ENCODE results near the gene TNFSF11.
A peak's percentile ranks its signal among the peaks of the same experiment; 100 is the strongest.

TNFSF11 gene

DNA sequence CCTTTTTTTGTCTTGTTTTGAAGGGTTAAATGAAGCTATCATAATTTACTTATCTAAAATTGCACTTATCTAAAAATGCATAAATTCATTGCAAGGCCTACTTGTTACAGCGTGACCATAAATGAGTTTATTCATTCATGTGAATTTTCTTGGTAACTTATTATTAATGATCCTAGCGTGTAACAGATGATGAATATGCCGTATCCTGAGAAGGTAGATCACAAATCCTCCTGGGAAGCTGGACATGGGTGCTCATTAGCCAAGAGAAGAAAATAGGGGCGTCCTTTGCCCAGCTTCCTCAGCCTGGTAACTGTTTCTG, 21.3 kb downstream of the TNFSF11 start:
- TF ChIP-seq, protein P1, sequence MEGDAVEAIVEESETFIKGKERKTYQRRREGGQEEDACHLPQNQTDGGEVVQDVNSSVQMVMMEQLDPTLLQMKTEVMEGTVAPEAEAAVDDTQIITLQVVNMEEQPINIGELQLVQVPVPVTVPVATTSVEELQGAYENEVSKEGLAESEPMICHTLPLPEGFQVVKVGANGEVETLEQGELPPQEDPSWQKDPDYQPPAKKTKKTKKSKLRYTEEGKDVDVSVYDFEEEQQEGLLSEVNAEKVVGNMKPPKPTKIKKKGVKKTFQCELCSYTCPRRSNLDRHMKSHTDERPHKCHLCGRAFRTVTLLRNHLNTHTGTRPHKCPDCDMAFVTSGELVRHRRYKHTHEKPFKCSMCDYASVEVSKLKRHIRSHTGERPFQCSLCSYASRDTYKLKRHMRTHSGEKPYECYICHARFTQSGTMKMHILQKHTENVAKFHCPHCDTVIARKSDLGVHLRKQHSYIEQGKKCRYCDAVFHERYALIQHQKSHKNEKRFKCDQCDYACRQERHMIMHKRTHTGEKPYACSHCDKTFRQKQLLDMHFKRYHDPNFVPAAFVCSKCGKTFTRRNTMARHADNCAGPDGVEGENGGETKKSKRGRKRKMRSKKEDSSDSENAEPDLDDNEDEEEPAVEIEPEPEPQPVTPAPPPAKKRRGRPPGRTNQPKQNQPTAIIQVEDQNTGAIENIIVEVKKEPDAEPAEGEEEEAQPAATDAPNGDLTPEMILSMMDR (IDR thresholded peaks at IDR 0.05; ENCODE audit: low read length, missing control alignments): no peak
- no peak overlapping the region for H3K4me3 ChIP-seq (replicated peaks; ENCODE audit: low read depth, low read length)
- DNase-seq (ENCODE audit: low read depth): no peak

DNA sequence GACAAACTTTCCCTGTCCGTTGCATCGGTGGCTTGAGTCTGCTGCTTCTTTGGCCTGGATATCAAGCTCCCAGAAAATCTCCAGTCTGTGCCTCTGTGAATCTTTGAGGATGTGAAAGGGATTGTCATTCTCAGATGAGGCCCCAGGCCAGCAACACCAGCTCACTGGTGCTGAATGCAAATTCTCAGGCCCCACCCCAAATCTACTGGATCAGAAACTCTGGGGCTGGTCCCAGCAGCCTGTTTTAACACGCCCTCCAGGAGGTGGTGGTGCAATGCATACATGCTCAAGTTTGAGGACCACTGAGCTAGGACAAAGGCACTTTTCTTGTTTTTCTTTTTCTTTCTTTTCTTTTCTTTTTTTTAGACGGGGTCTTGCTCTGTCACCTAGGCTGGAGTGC, 23.6 kb downstream of the TNFSF11 start:
- no peak for DNase-seq (ENCODE audit: low read depth)
- TF ChIP-seq, protein P1 (IDR thresholded peaks at IDR 0.05; ENCODE audit: low read length, missing control alignments): no peak
- no peak overlapping the region for H3K4me3 ChIP-seq (replicated peaks; ENCODE audit: low read depth, low read length)

DNA sequence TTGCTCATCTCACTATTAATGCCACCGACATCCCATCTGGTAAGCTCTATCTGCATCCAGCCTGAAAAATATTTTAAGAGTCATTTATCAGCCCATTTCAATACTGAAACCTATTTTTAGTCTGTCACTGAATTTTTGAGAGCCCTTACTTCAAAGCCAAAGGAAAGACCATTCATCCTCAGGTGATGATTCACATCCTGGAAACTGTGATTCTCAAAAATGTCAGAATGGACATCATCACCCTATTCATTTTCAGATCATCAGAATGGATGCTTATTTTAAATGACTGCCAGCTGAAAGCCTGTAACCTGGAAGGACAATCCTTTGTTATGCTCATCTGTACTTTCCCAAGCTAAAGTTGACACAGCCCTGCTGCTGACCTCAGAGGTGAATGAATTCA, 27.0 kb downstream of the TNFSF11 start:
- no peak overlapping the region for H3K4me3 ChIP-seq (replicated peaks; ENCODE audit: low read depth, low read length)
- peak; percentile 8 for DNase-seq (ENCODE audit: low read depth)
- TF ChIP-seq, protein P1 (IDR thresholded peaks at IDR 0.05; ENCODE audit: low read length, missing control alignments): no peak

DNA sequence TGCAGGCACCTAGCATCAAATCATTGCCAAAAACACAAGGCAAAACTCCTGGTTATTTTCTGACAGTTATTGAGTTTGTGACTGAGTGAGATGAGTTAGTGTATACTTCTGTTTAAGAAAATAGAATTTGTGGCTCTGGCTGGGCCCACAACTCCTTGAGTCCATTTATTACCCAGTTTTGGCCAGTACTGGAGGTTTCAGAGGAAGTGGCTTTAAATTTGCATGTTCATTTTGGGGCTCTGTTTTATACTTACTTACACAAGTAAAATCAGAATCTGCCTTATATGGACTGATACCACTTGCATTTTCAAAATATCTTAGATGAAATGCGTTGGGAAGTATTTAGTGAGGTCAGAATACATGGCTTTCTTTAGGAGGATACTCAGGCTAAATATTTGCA, 29.0 kb downstream of the TNFSF11 start:
- H3K4me3 ChIP-seq (replicated peaks; ENCODE audit: low read depth, low read length): no peak overlapping the region
- TF ChIP-seq, protein P1 (IDR thresholded peaks at IDR 0.05; ENCODE audit: low read length, missing control alignments): no peak
- no peak for DNase-seq (ENCODE audit: low read depth)

DNA sequence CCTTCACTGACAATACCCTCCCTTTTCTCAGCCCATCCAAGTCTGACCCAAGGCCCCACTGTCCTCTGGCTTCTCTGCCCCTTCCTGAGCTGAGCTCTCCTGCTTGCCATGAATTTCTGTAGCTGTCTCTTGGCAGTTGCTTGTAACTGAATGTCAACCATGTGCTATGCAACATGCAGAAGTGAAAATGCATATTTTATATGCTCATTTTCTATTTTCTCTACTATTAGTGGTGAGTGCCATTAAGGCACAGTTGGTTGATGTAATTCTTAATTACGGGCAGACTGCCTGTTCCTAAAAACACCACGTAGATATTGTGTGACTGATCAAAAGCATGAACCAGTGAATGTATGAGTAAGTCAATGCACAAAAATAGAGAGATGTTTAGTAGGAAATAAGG, 29.6 kb downstream of the TNFSF11 start:
- H3K4me3 ChIP-seq (replicated peaks; ENCODE audit: low read depth, low read length): no peak overlapping the region
- TF ChIP-seq, protein P1 (IDR thresholded peaks at IDR 0.05; ENCODE audit: low read length, missing control alignments): no peak
- DNase-seq (ENCODE audit: low read depth): no peak

DNA sequence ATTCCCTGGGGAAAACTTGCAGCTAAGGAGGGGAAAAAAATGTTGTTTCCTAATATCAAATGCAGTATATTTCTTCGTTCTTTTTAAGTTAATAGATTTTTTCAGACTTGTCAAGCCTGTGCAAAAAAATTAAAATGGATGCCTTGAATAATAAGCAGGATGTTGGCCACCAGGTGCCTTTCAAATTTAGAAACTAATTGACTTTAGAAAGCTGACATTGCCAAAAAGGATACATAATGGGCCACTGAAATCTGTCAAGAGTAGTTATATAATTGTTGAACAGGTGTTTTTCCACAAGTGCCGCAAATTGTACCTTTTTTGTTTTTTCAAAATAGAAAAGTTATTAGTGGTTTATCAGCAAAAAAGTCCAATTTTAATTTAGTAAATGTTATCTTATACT, 33.6 kb downstream of the TNFSF11 start:
- no peak overlapping the region for H3K4me3 ChIP-seq (replicated peaks; ENCODE audit: low read depth, low read length)
- DNase-seq (ENCODE audit: low read depth): no peak
- TF ChIP-seq, protein P1 (IDR thresholded peaks at IDR 0.05; ENCODE audit: low read length, missing control alignments): no peak

DNA sequence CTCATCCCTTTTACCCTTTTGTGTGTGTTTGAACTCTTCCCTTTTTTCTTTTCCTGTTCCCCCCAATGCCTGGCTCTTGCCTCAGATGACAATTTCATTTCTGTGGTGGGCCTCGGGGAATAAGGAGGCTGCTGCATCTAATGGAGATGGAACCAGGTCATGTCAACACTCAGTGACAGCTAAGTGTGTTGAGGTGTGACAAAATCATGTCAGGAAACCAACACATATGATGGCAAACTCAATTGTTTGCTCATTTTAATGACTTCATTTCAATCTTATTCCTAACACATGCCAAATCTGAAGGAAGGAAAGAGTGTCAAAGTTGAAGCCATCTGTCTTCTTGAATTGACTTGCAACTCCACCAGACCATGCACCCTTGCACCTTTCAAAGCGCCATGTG, 36.7 kb downstream of the TNFSF11 start:
- TF ChIP-seq, protein P1 (IDR thresholded peaks at IDR 0.05; ENCODE audit: low read length, missing control alignments): no peak
- DNase-seq (ENCODE audit: low read depth): no peak
- H3K4me3 ChIP-seq (replicated peaks; ENCODE audit: low read depth, low read length): no peak overlapping the region
